ENCODE data around the gene TRPC1. TPM values are rescaled to one million over a fixed set of nuclear protein-coding genes. Genes with fewer than 3 reads are reported as not detected.

TRPC1 gene
- polyA plus RNA-seq, 1 donor (not counting 4 experiments of a cell fraction or from before 2014, with no cell fraction given) = 9.1 TPM

GRCh38 chr3:142680710-142681109 lies 43.1 kb upstream of the TRPC1 start:
- Histone ChIP-seq H3K9me3 (ENCODE audit: control insufficient read depth, low read depth, low read length) (no peaks in the 10 kb centered on the region), H3K4me3 (ENCODE audit: control insufficient read depth in 2 of 3, extremely low read depth in 1 of 3, insufficient read depth in 2 of 3, low read depth in 1 of 3, low read length in 3 of 3) (no peak overlapping the region), H3K9me1 (ENCODE audit: control insufficient read depth, extremely low read depth, insufficient read depth, low read length) (no peaks in the 10 kb centered on the region), H3K27ac (ENCODE audit: control insufficient read depth, insufficient read depth, low read length) (no peak overlapping the region), H3K9ac (ENCODE audit: control insufficient read depth, extremely low read depth, insufficient read depth, low read length) (no peak overlapping the region), H4K20me1 (ENCODE audit: control insufficient read depth, extremely low read depth, insufficient read depth, low read length) (no peaks in the 10 kb centered on the region), H3K79me2 (ENCODE audit: control insufficient read depth, insufficient read depth, low read length) (no peaks in the 10 kb centered on the region), H3K27me3 (ENCODE audit: control insufficient read depth, extremely low read depth, insufficient read depth, low read length) (no peaks in the 10 kb centered on the region), H2AFZ (ENCODE audit: control insufficient read depth, low read length) (no peak overlapping the region), H3K4me2 (ENCODE audit: control insufficient read depth, extremely low read depth, insufficient read depth, low read depth, low read length) (no peak overlapping the region), H3K36me3 (ENCODE audit: control insufficient read depth in 2 of 2, extremely low read depth in 1 of 2, insufficient read depth in 2 of 2, low read length in 2 of 2) (no peaks in the 10 kb centered on the region), H3K4me1 (ENCODE audit: control insufficient read depth, extremely low read depth, insufficient read depth, low read length) (no peaks in the 10 kb centered on the region)
- DNase-seq (ENCODE audit: low read depth, low spot score) (no peak), FAIRE-seq (no peak)
- dilution Hi-C loops (cut with MboI; ENCODE audit: extremely low pct_ligation_motif_present, low sequenced_read_pairs) = no loop called here
- TF ChIP-seq CTCF (optimal IDR thresholded peaks at IDR 0.05 in 1 of 3, IDR thresholded peaks at IDR 0.05 in 1 of 3, conservative IDR thresholded peaks at IDR 0.05 in 1 of 3; ENCODE audit: extremely low read depth in 1 of 3, insufficient read depth in 2 of 3, low read length in 3 of 3) (peak in 2 of 3 experiments; percentile 17 to 43), EZH2 (IDR thresholded peaks at IDR 0.05; ENCODE audit: low read length) (no peak)

- DNase-seq (ENCODE audit: low read depth, low spot score) (no peak), FAIRE-seq (no peak)
- no peak overlapping the region for H3K4me3 ChIP-seq (ENCODE audit: control insufficient read depth in 2 of 3, extremely low read depth in 1 of 3, insufficient read depth in 2 of 3, low read depth in 1 of 3, low read length in 3 of 3)
- dilution Hi-C loops (cut with MboI; ENCODE audit: extremely low pct_ligation_motif_present, low sequenced_read_pairs) = no loop called here
- H4K20me1 ChIP-seq (ENCODE audit: control insufficient read depth, extremely low read depth, insufficient read depth, low read length) = no peaks in the 10 kb centered on the region
- no peaks in the 10 kb centered on the region for H3K9me3 ChIP-seq (ENCODE audit: control insufficient read depth, low read depth, low read length)
- H3K79me2 ChIP-seq (ENCODE audit: control insufficient read depth, insufficient read depth, low read length) = no peaks in the 10 kb centered on the region
- H3K36me3 ChIP-seq (ENCODE audit: control insufficient read depth in 2 of 2, extremely low read depth in 1 of 2, insufficient read depth in 2 of 2, low read length in 2 of 2) = no peaks in the 10 kb centered on the region
- no peaks in the 10 kb centered on the region for H3K27me3 ChIP-seq (ENCODE audit: control insufficient read depth, extremely low read depth, insufficient read depth, low read length)
- H3K9me1 ChIP-seq (ENCODE audit: control insufficient read depth, extremely low read depth, insufficient read depth, low read length) = no peaks in the 10 kb centered on the region
- H3K9ac ChIP-seq (ENCODE audit: control insufficient read depth, extremely low read depth, insufficient read depth, low read length) = no peak overlapping the region
- no peak overlapping the region for H2AFZ ChIP-seq (ENCODE audit: control insufficient read depth, low read length)
- TF ChIP-seq EZH2 (IDR thresholded peaks at IDR 0.05; ENCODE audit: low read length) = no peak
- no peak for TF ChIP-seq CTCF (optimal IDR thresholded peaks at IDR 0.05 in 1 of 3, IDR thresholded peaks at IDR 0.05 in 1 of 3, conservative IDR thresholded peaks at IDR 0.05 in 1 of 3; ENCODE audit: extremely low read depth in 1 of 3, insufficient read depth in 2 of 3, low read length in 3 of 3)
- H3K4me1 ChIP-seq (ENCODE audit: control insufficient read depth, extremely low read depth, insufficient read depth, low read length) = peaks cover 19% of the 10 kb centered on the region
- H3K27ac ChIP-seq (ENCODE audit: control insufficient read depth, insufficient read depth, low read length) = no peak overlapping the region
- no peak overlapping the region for H3K4me2 ChIP-seq (ENCODE audit: control insufficient read depth, extremely low read depth, insufficient read depth, low read depth, low read length)
These were observed 33.2 kb upstream of the TRPC1 start for GRCh38 chr3:142690613-142691012.

Measured in keratinocyte (primary cell).